Glutamatergic neuron (in vitro differentiated cells): ENCODE measurements around the gene NTSR2. TPM values are rescaled to one million over a fixed set of nuclear protein-coding genes. Genes with fewer than 3 reads are reported as not detected.

Experiments
- DNase-seq: peaks from one replicate; pipeline ENCODE4 v3.0.0; 2022
- H3K27ac Mint-ChIP-seq: one replicate; pipeline ENCODE4 v1.8.0; 2020; ENCODE audit warnings: mild to moderate bottlenecking, mixed read lengths, inconsistent platforms; ENCODE audit not compliant: unreplicated experiment
- H3K27me3 Mint-ChIP-seq: one replicate; pipeline ENCODE4 v1.8.0; 2020; ENCODE audit warnings: mild to moderate bottlenecking, moderate library complexity, mixed read lengths, inconsistent platforms; ENCODE audit not compliant: unreplicated experiment
- H3K36me3 Mint-ChIP-seq: one replicate; pipeline ENCODE4 v1.8.0; 2020; ENCODE audit warnings: mild to moderate bottlenecking, mixed read lengths, inconsistent platforms; ENCODE audit not compliant: unreplicated experiment
- H3K4me1 Mint-ChIP-seq: one replicate; pipeline ENCODE4 v1.8.0; 2020; ENCODE audit warnings: mild to moderate bottlenecking, low read depth, mixed read lengths, inconsistent platforms; ENCODE audit not compliant: unreplicated experiment
- H3K4me3 Mint-ChIP-seq: one replicate; pipeline ENCODE4 v1.8.0; 2020; ENCODE audit warnings: mild to moderate bottlenecking, mixed read lengths, inconsistent platforms; ENCODE audit not compliant: unreplicated experiment
- H3K9me3 Mint-ChIP-seq: one replicate; pipeline ENCODE4 v1.8.0; 2020; ENCODE audit warnings: mild to moderate bottlenecking, moderate library complexity, mixed read lengths, inconsistent platforms; ENCODE audit not compliant: unreplicated experiment
- CTCF ChIP-seq: fragments of 200-600 bp; sonication (generic); IDR thresholded peaks from one replicate; pipeline ENCODE4 v1.5.0; 2021; ENCODE audit not compliant: partially characterized antibody, unreplicated experiment
- total RNA-seq: library from RNA; stranded (reverse); fragmentation: NEBNext Ultra II Directional; extraction: Animal tissue kit (Norgen Biotek cat#: 25700); gene quantifications from one replicate; pipeline ENCODE4 v1.2.1, GENCODE V29; 2021; ENCODE audit not compliant: unreplicated experiment

The NTSR2 gene
- total RNA-seq, 1 donor from 2014 or later: not detected

GRCh38 chr2:11624893-11625292, 45.1 kb downstream of the NTSR2 start:
- Mint-ChIP-seq H3K9me3 (peaks cover 2% of the 10 kb centered on the region), H3K27me3 (peaks cover 1% of the 10 kb centered on the region), H3K4me1 (no peaks in the 10 kb centered on the region), H3K4me3 (no peak overlapping the region), H3K27ac (no peak overlapping the region), H3K36me3 (peaks cover 37% of the 10 kb centered on the region)
- no peak for DNase-seq
- no peak for TF ChIP-seq CTCF

- H3K4me3 Mint-ChIP-seq: no peak overlapping the region
- TF ChIP-seq CTCF: no peak
- no peaks in the 10 kb centered on the region for H3K27me3 Mint-ChIP-seq
- H3K36me3 Mint-ChIP-seq: peaks cover 31% of the 10 kb centered on the region
- H3K9me3 Mint-ChIP-seq: no peaks in the 10 kb centered on the region
- no peak for DNase-seq
- no peaks in the 10 kb centered on the region for H3K4me1 Mint-ChIP-seq
- no peak overlapping the region for H3K27ac Mint-ChIP-seq
These were observed 47.4 kb downstream of the NTSR2 start for GRCh38 chr2:11622611-11623010.

- H3K4me3 Mint-ChIP-seq: no peak overlapping the region
- no peak overlapping the region for H3K27ac Mint-ChIP-seq
- TF ChIP-seq CTCF: no peak
- DNase-seq: no peak
- peaks cover 25% of the 10 kb centered on the region for H3K36me3 Mint-ChIP-seq
- H3K4me1 Mint-ChIP-seq: no peaks in the 10 kb centered on the region
- H3K9me3 Mint-ChIP-seq: no peaks in the 10 kb centered on the region
- H3K27me3 Mint-ChIP-seq: peaks cover 8% of the 10 kb centered on the region
These were observed 48.6 kb downstream of the NTSR2 start for GRCh38 chr2:11621410-11621809.

- no peak for TF ChIP-seq CTCF
- Mint-ChIP-seq H3K27me3 (peaks cover 8% of the 10 kb centered on the region), H3K36me3 (peaks cover 11% of the 10 kb centered on the region), H3K9me3 (no peaks in the 10 kb centered on the region), H3K27ac (no peak overlapping the region), H3K4me1 (no peaks in the 10 kb centered on the region), H3K4me3 (no peak overlapping the region)
- no peak for DNase-seq
These were observed 51.3 kb downstream of the NTSR2 start for GRCh38 chr2:11618708-11619062.

- no peak overlapping the region for H3K27ac Mint-ChIP-seq
- H3K4me1 Mint-ChIP-seq: no peaks in the 10 kb centered on the region
- no peak for DNase-seq
- peaks cover 8% of the 10 kb centered on the region for H3K27me3 Mint-ChIP-seq
- no peak overlapping the region for H3K4me3 Mint-ChIP-seq
- no peak for TF ChIP-seq CTCF
- no peaks in the 10 kb centered on the region for H3K9me3 Mint-ChIP-seq
- H3K36me3 Mint-ChIP-seq: peaks cover 11% of the 10 kb centered on the region
These were observed 51.8 kb downstream of the NTSR2 start for GRCh38 chr2:11617984-11618707.
